Diencephalon (tissue), 1 donor: ENCODE data around the gene FAM90A1. TPM values are rescaled to one million over a fixed set of nuclear protein-coding genes. Genes with fewer than 3 reads are reported as not detected.

Experiments
- total RNA-seq: library from RNA; depleted of rRNA; stranded (reverse); fragments of >200 nt; gene quantifications from one replicate; pipeline ENCODE4 v1.2.3, GENCODE V29; 2014

Gene FAM90A1
- not detected for total RNA-seq

GRCh38 chr12:8226992-8227731 lies at the start of gene FAM90A1:
Gene FAM90A1 (minus strand): TSS chr12:8227618. CDS start chr12:8224832, 2,786 bp downstream.

Other genes with a start within 250 kb of the FAM90A1 start
- gene FOXJ2, start 194.9 kb downstream of the FAM90A1 start, total RNA-seq = 9.5 TPM
- 3.2 TPM for gene C3AR1, start 161.3 kb downstream of the FAM90A1 start, total RNA-seq
- gene NECAP1, start 145.3 kb downstream of the FAM90A1 start, total RNA-seq = 204 TPM
- 1.4 TPM for gene CLEC4A, start 104.0 kb downstream of the FAM90A1 start, total RNA-seq
- not detected for gene ZNF705A, start 70.6 kb downstream of the FAM90A1 start, total RNA-seq
- gene CLEC6A, start 228.3 kb upstream of the FAM90A1 start, total RNA-seq = not detected